ENCODE results near the gene NPSR1.

DNA sequence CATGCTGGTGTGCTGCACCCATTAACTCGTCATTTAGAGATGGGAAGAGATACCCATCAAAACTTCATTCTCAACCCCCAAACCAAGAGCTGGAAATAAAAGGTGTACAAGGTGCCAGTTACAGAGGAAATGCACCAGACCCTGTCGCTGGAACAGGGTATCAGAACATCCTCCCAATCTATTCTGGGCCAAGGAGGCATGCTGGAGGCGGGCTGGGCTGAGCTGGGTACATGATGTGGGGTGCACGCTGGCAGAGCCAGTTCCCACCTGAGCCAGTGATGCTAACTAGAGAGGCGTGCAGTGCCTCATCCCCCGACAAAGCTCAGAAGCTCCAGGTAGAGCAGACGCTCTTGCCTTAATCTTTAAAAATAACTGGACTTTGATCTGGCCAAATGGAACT, 70.1 kb downstream of the NPSR1 start:
- no peak for TF ChIP-seq PPARA (CRISPR knock-in tag; IDR thresholded peaks at IDR 0.05; ENCODE audit: borderline replicate concordance)
- TF ChIP-seq CSDC2 (CRISPR knock-in tag; IDR thresholded peaks at IDR 0.05), result no peak

Measured in SK-N-SH treated with all-trans-retinoic acid at 6 μM for 48 hours (cell line).